GM12878 (cell line): ENCODE results near the gene LYG1.

ENCODE experiments used
- CTCF ChIP-seq, 3 experiments: IDR thresholded peaks in 2 of 3; conservative IDR thresholded peaks in 1 of 3; 2 replicates each; pipeline ENCODE4 v1.5.1; 2011; ENCODE audit warnings: low read depth in 3 of 3, low read length in 3 of 3, mild to moderate bottlenecking in 3 of 3, control low read depth in 2 of 3, moderate library complexity in 2 of 3, inconsistent platforms in 1 of 3, mixed read lengths in 1 of 3; ENCODE audit not compliant: control insufficient read depth in 2 of 3, insufficient read depth in 1 of 3; ENCODE audit errors: extremely low read depth in 1 of 3
- EP300 ChIP-seq, 2 experiments: fragments of 150-350 bp in 1 of 2; IDR thresholded peaks; 2 replicates each; pipeline ENCODE4 v1.6.1; 2011 to 2012; ENCODE audit warnings: low read depth in 2 of 2, low read length in 2 of 2, borderline replicate concordance in 1 of 2, improper control_type of control experiment in 1 of 2, inconsistent platforms in 1 of 2; ENCODE audit not compliant: control insufficient read depth in 1 of 2
- HDGF ChIP-seq: fragments of 450-650 bp; IDR thresholded peaks from 2 replicates; pipeline ENCODE4 v1.6.1; 2016; ENCODE audit warnings: antibody characterized with exemption
- POLR2AphosphoS5 ChIP-seq: IDR thresholded peaks from 2 replicates; pipeline ENCODE4 v1.6.1; 2011; ENCODE audit warnings: mild to moderate bottlenecking, low read length, inconsistent platforms
- RFX5 ChIP-seq: IDR thresholded peaks from 2 replicates; pipeline ENCODE4 v1.6.1; 2011; ENCODE audit warnings: low read depth, low read length, improper control_type of control experiment
- SIN3A ChIP-seq: IDR thresholded peaks from 2 replicates; pipeline ENCODE4 v1.6.1; 2012; ENCODE audit warnings: low read depth, low read length, improper control_type of control experiment

GRCh38 chr2:99336804-99337112 is 35.8 kb upstream of the LYG1 start:
- no peak; a peak in 1 of 4 replicates for TF ChIP-seq EP300 (IDR thresholded peaks at IDR 0.05; ENCODE audit: borderline replicate concordance in 1 of 2, control insufficient read depth in 1 of 2, low read depth in 2 of 2, low read length in 2 of 2)
- TF ChIP-seq HDGF, result no peak
- no peak for TF ChIP-seq CTCF (IDR thresholded peaks at IDR 0.05 in 2 of 3, conservative IDR thresholded peaks at IDR 0.05 in 1 of 3; ENCODE audit: control insufficient read depth in 2 of 3, extremely low read depth in 1 of 3, insufficient read depth in 1 of 3, low read depth in 3 of 3, low read length in 3 of 3)
- TF ChIP-seq SIN3A, result no peak
- TF ChIP-seq RFX5, result no peak
- no peak for TF ChIP-seq POLR2AphosphoS5
